Measurements from ENCODE around the gene TBC1D30.

TBC1D30 gene

DNA sequence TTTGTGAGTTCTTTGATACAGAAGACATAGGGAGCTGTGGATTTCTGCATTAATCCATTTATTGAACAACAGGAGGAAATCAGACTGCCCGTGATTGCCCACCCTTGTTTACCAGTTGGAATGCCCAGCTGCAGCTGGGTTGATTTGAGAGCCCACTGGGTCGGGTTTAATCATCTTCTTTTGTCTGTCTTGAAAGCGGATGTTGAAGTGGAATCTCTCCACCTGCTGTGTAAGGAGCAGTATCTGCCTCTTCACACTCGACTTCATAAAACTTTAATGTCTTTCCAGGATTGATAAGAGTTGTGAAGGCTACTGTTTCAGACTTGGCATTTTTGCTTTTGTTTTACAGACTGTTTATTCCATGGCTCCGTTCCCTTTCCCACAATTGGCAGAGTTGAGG is 39.9 kb downstream of the TBC1D30 start:
- no peak for DNase-seq

DNA sequence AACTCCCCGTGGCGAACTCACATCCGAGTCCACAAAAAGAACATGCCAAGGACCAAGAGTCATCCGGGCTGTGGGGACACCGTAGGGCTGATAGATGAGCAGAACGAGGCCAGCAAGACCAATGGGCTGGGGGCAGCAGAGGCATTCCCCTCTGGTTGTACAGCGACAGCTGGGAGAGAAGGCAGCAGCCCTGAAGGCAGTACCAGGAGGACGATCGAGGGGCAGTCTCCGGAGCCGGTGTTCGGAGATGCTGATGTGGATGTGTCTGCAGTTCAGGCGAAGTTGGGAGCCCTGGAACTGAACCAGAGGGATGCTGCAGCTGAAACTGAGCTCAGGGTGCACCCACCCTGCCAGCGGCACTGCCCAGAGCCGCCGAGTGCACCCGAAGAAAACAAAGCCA is 50.7 kb downstream of the TBC1D30 start:
- DNase-seq, result no peak

DNA sequence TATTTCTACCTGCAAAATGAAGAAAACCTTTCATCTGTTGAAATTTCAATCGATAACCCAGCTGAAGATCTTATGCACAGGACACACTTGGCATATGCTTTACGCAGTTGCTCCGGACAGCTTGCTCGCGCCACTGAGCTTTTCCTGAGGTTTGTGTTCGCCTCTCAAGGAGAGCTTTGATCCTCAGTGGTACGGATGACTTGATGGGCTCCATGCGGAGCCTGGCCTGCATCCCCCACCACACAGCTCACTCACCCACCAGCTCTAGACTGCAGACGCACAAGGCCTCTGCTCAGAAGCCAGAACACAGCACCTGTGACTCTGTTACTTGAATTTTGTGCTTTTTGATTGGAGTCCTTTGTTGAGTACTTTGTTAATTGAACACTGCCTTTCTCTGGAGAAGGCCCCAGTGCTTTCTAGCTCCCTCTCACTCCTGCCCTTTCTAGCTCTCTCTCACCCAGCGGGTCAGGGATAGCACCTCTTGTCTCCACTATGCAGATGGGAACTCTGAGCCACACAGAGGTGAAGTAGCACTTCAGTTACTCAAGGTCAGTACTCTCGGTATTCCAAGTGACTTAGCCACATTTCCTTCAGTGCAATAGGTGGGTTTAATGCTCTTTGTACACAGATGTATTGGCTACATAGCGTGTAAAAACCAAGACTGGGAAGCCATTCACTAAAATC is 52.1 kb downstream of the TBC1D30 start:
- no peak for DNase-seq

DNA sequence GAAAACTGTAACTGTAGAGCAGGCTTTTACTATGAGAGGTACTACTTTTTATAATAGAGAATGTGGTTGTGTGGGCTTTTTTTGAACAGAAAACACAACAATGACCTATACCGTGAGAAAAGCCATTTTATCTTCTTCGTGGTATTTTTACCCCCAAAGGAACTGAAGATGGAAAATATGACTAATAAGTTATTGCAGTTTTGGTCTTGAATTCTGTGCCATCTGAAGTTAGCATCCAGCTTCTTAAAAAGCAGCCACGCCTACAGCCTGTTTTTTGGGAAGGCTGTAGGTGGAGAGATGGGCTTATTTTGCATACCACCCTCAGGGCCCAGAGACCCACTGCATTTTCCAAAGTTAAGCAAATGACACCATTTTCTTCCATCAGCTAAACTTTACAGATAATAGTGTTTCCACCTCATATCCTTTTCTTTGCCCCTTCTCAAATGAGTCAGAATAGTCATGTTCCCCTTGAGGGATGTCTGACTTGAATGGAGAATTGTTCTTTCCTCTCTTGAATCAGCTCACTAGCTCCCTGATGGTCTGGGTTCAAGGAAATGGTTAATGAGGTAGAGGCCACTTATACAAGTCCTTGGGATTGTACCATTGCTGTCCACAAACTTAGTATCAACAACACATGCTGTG is 53.0 kb downstream of the TBC1D30 start:
- DNase-seq, result no peak

DNA sequence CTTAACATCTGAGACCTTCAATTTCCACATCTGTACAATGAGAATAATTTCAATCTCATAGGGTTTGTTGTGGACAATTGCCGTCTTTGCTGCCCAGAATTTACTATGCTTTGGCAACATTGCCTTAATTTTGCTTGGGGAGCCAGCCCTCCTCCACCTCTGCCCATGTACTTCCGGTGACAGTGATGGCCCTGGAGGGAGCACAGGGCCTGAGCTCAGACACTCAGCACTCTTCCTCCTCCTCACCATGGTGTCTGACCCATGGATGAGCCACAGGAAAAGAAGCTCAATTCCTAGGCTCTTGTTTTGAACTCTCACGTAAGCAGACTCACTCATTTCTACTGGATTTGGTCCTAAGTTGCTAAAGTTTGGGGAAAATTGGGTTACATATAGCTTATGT is 58.2 kb downstream of the TBC1D30 start:
- DNase-seq, result no peak

DNA sequence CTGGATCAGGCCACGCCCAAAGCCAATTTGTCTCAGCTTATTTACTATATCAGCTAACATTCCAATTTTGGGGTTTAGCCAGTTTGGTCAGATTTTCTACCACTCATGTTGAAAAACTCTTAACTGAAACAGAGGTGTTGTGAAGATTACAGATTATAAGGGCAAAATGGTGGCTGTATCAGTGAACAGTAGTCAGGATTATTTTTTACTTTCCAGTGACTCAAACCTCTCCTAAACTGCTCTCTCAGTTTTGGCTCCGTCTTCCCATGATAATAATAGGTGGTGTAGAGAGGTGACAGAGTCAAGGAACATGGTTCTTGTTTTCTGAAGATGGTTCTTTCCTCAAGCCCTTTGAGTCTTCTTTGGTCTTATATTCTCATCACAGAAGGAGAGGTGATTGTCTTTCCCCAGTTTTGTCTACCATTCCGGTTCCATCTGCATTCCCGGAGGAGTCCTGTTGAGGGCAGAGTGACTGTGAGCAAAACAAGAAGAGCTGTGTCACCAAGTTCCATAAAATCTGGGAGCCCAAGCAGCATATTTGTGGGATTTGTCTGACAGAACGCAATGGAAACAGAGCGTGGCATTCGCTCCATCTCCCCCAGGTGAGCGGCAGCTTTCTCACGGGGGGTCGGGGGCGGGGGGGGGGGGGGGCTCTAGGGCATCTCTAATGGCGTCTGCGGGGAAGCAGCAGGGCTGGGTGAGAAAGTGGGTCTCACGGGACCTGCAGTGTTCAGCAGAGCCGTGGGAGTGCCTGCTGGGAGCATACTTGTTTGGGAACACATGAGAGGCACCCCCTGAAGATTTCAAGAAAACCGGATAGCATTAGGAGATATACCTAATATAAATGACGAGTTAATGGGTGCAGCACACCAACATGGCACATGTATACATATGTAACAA is 59.1 kb downstream of the TBC1D30 start:
- no peak for DNase-seq

DNA sequence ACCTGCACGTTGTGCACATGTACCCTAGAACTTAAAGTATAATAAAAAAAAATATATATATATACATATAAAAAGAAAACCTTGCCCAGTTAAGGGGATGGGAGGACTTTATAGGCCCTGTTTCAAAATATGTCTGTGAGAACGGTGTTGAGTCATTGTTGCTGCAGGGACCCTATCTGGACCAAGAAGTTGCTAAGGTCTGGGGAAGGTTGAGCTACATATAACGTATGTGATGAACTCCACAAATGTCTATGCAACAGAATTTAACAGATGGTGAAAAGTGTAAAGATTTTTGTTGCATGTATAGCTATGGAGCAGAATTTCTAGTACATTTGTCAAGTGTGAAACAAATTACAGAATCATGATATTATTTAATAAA is 59.7 kb downstream of the TBC1D30 start:
- no peak for DNase-seq

DNA sequence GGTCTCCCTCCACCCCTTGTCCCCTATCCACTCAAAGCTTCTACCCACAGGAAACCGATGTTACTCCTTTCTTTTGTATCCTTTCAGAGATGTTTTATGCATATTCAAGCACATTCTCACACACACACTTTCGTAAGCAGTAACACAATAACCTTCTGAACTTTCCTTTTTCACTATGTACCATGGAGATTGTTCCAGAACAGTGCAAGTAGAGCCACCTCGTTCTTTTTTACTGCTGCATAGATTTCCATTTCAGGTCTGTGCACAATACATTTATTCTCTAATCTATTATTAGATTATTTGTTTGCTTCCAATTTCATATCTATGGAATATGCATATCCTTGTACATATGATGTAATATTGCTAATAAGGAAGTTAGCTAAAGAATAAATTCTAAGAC is 60.3 kb downstream of the TBC1D30 start:
- no peak for DNase-seq

DNA sequence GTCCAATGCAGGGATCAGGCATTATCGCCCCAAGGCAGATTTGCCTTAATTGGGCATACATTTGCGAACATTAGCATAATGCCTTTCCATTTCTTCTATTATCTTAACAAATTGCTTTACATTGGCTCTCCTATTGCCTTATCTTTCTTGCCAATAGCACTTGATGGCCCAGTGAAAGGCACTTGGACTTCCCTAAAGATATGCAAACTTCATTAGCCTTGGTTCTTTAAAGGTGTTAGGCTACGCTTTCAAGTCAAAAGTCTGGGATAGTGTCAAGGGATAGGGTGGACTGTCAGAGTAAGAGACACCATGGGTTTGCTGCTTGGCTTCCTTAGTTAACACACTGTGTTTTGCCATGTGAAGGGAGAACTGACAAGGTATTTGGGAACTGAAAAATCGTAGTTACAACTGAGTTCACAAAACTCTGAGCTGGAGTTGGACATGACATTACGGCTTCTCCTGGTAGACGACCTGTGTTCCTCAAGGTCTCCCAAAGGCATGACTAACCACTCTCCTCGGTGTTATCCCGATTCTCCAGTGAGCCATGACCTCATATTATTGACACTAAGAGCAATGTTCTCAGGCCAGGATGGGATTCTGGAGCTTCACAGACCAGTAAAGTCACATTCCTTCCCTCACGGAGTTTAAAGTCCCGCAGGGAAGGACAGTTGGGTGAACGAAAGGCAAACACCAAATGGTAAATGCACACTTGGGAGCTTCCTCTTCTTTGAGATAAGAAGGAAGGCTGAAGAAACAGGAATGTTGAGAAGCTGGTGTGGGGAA is 65.2 kb downstream of the TBC1D30 start:
- no peak for DNase-seq

DNA sequence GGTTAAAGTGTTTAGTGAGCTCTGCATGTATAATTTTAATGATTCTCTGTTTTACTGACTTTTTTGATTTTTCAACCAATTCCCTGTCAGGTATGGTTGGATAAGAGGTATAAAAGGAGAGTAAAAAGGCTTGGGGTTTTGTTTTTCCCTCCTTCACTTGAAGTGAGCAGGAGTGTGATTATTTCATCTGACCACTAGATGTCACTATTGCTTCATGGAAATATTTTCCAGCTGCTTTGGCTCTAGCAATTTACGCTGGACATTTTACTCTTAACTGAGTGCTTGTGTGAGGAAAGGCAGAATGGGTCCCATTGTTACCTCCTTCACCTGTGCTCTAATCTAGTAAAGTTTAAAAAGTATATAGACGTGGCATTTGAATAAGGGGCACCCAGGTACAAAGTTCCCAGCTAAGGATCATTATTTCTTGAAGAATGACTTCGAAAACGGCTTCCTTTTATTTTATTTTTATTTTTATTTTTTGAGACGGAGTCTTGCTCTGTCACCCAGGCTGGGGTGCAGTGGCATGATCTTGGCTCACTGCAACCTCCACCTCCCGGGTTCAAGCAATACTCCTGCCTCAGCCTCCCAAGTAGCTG is 66.5 kb downstream of the TBC1D30 start:
- DNase-seq, result peak; percentile 82

DNA sequence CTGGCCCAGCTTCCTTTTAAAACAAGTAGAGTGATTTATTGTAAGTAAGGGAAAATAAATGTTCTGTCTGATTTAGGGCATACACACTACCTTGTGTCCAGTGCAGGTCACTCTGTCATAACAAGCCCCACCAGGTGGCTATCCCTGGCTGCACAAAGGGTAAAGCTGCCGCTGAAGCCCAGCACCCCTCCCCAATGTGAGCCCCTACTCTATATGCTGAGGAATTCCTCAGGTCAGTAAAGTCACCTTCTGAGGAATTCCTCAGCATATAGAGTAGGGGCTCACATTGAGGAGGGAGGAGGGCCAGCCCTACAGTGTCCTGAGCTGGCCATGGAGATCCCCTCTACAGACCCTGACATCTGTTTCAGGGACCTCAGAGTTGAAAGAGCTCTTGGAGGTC is 67.2 kb downstream of the TBC1D30 start:
- no peak for DNase-seq

DNA sequence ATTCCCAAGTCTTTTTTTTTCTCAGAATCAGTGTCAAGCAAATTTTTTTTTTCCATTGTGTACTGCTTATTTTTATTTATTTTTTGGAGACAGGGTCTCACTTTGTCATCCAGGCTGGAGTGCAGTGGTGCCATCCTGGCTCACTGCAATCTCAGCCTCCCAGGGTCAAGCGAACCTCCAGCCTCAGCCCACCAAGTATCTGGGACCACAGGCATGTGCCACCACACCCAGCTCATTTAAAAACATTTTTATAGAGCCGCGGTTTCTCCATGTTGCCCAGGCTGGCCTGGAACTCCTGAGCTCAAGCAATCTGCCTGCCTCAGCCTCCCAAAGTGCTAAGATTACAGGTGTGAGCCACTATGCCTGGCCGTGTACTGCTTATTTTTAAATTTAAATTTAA is 68.1 kb downstream of the TBC1D30 start:
- no peak for DNase-seq

DNA sequence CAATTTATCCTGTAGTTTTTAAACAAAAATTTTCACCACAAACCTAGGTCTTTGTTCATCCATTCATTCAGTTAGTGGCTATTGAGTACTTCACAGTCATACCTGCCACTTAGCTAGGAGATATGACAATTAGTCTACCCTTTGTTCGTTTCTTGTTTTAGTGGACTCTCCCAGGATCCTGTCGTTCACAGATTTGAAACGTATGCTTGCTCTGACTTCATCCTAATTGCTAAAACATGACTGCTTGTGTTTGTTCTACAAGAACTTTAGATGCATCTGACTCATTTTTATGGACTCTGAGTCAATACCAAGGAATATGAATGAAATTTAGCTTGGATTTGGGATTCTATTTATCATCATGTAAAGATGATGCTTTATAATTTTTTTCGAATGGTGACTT is 69.5 kb downstream of the TBC1D30 start:
- no peak for DNase-seq

DNA sequence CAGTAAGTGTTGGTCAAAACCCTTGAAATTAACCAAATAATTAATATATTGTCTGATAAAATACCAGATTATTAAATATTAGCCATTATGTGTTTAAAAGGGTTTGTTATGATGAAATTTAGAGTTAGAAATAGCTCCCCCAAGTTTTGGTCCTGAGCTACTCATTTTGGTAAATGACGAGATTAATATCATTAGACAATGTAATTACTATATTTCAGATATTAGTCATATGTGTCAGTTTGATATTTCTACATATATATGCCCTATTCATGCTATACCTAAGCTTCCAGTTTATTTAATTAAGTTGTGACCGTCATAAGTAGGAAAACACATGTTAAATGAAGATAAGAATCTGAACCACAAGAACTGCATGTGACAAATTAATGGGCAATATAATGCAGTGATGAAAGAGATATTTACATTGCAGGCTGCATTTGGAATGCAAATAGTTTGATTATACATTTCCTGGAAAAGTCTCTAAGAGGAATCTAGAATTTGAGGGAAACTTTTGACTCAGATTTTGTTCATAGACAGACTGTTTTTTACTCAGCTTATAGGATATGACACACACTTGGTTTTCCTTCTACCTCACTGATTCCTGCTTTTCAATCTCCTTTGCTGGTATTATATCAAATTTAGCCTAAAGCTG is 70.5 kb downstream of the TBC1D30 start:
- DNase-seq, result no peak

DNA sequence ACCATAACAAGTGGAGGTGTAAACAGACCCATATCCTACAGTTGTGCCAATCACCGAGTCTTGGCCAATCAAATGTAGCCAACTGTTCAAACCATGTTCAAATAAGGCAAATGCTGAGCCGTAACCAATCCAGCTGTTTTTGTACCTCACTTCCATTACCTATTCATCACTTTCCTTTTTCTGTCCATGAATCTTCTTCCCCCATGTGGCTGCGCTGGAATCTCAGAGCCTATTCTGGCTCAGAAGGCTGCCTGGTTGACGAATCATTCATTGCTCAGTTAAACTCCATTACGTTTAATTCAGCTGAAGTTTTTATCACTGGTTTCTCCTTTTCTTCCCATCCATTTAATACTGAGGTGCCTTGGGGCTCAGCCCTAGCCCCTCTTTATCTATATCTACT is 71.1 kb downstream of the TBC1D30 start:
- no peak for DNase-seq

DNA sequence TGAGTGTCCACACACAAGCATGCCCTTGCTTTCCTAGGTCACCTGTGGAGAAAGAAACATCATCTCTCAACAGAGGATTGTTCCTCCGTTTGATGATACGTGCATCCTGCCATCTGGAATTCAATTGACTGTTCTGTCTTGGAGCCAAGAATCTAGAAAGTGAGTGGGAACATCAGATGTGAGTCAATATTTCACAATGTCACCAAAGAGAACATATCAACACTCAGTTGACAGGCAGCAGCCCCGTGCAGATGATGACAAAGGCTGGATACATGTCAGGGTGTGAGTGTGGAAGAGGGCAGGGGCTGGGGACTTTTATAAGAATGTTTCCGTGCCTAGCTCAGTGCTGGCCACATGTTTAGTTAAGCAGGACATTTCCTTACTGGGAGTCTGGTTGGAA is 76.1 kb downstream of the TBC1D30 start:
- no peak for DNase-seq

DNA sequence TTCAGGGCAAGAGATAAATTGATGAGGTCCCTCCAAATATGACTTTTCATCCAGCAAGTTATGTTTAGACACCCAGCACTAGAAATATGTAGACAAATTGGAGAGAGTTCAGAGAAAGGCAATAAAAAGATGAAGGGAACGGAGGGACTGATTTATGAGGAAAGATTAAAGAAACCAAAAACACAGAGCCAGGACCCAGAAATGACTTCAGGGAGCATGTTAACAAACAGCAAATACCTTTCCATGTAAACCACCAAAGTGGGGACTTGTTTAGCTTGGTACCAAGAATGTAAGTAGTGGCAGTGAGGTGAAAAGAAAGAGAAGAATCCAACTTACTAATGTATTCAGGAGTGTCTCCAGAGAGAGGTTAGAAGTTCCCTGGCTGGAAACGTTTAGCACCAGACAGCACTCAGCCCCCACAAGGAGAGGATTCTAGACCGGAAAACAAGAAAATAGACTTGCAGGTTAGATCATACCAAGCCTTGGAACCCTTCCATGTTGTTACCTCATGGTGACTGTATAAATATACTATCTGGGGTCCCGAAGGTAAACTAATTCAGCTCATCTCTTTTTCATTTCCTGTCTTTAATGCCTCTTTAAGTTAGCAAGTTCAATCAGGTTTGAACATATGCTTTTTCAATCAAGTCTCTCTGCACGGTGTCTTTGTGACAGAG is 79.2 kb downstream of the TBC1D30 start:
- DNase-seq, result no peak

DNA sequence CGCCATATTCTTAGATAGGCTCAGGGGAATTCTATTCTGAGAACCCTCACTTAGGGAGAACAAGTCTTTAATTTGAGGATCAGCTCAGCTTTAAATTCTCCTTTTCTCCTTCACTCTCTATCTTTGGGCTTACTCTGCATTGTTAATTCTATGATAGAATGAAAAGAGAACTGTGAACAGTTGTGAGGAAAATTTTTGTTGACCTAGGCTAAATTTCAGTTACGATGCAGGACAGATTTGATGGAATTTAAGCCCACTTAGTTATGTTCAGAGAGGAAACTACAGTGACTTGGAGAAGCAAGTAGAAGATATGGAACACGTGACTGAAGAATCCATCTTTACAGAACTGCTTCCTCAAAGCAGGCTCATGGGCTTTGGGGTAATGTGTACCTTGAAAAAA is 82.7 kb downstream of the TBC1D30 start:
- DNase-seq, result no peak

DNA sequence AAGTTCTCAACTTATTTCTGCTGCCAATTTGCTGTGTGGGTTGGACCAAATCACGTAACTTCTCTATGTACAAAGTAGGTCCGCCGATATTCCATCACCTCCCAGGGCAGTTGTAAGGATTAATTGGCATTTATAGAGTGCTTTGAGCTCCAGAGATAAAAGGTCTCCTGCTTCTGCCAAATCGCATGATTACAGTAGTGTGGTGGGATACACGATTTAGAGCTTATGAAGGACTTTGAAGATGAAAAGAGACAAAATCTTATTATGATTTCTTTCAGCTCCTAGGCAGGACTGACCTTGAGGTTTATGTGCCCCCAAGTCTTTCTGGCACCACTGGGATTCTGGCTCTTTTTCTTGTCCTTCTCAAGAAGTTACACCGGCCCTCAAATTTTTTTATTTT is 84.7 kb downstream of the TBC1D30 start:
- DNase-seq, result no peak

DNA sequence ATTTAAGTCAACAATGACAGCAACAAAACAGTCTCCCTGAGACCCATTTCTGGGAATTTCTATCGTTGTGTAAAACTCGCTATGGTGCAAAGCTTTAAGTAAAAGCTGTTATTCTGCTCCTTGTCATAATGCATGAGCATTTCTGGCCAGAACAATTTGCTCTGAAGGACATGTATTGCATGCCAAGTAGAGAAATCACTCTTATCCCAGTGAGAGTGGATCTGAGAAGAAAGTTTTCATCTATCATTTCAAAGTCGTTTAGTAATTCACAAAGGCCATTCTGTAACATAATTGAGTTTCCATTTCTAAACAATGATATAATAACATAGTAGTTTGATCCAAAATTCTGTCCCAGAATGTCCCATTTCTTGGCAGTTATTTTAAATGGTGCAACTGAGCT is 86.6 kb downstream of the TBC1D30 start:
- no peak for DNase-seq

DNA sequence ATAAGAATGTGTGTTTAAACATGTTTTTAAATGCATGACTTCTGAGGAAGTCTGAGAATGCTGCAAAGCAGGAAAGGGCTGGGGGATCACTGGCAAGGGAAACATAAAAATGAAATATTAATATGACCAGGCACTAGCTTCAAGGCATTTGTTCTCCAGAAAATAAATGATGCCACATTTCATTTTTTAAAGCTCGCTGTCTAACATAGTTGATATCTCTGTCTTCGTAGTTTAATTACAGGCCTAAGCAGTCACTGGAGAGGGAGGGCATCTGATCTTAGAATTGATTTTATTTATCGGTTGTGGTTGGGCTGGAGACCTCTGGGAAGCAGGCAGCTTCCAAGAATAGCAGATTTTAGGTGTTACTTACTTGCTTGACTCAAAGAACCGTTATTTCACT is 87.5 kb downstream of the TBC1D30 start:
- DNase-seq, result no peak
